ENCODE results near the gene SAPCD2.

SAPCD2 gene

GRCh38 chr9:137020771-137021567 lies 49.4 kb downstream of the SAPCD2 start:
- peak in 1 of 58 donors; percentile 16 for DNase-seq

GRCh38 chr9:137019891-137020683 lies 50.3 kb downstream of the SAPCD2 start:
- DNase-seq: no peak

- DNase-seq: no peak
Measured at GRCh38 chr9:137018761-137019559, 51.4 kb downstream of the SAPCD2 start.

- DNase-seq: no peak
Measured at GRCh38 chr9:137017791-137018497, 52.4 kb downstream of the SAPCD2 start.

- no peak for DNase-seq
Measured at GRCh38 chr9:137017071-137017470, 53.3 kb downstream of the SAPCD2 start.

- no peak for DNase-seq
Measured at GRCh38 chr9:137016436-137016835, 53.9 kb downstream of the SAPCD2 start.

- DNase-seq: no peak
Measured at GRCh38 chr9:137015976-137016375, 54.4 kb downstream of the SAPCD2 start.

- DNase-seq: no peak
Measured at GRCh38 chr9:137015540-137015930, 54.8 kb downstream of the SAPCD2 start.

- no peak for DNase-seq
Measured at GRCh38 chr9:137014776-137015539, 55.4 kb downstream of the SAPCD2 start.

- no peak for DNase-seq
Measured at GRCh38 chr9:137014166-137014565, 56.2 kb downstream of the SAPCD2 start.

GRCh38 chr9:137013571-137013940 lies 56.8 kb downstream of the SAPCD2 start:
- DNase-seq: no peak

- no peak for DNase-seq
Measured at GRCh38 chr9:137012694-137013570, 57.4 kb downstream of the SAPCD2 start.
